Measurements from ENCODE around the gene TCF7L1. TPM values are rescaled to one million over a fixed set of nuclear protein-coding genes. Genes with fewer than 3 reads are reported as not detected.

Gene TCF7L1
- polyA plus RNA-seq, 1 of the 3 experiments (the other 2 are of a cell fraction) = 3.7 TPM

- Histone ChIP-seq H3K4me1 (ENCODE audit: control insufficient read depth in 1 of 2, insufficient read depth in 2 of 2, low read depth in 1 of 2, low read length in 1 of 2) (peaks cover 7 to 24% of the 10 kb centered on the region in 2 experiments; a peak in 3 of 4 replicates), H3K9ac (peak overlapping the region; percentile 85; the same call in 1 of the 2 replicates), H3K4me2 (peak overlapping the region; percentile 100), H2AFZ (ENCODE audit: low read depth) (no peak overlapping the region), H3K9me3 (no peaks in the 10 kb centered on the region), H3K9me2 (no peaks in the 10 kb centered on the region), H3K79me2 (ENCODE audit: insufficient read depth) (peaks cover 74% of the 10 kb centered on the region), H4K20me1 (ENCODE audit: insufficient read depth) (peaks cover 43% of the 10 kb centered on the region), H3K27ac (ENCODE audit: low read depth in 2 of 2, low read length in 1 of 2) (no peak overlapping the region), H3K36me3 (replicated peaks in 1 of 2; ENCODE audit: control insufficient read depth in 1 of 2, insufficient read depth in 2 of 2, low read length in 1 of 2) (peaks cover 45 to 60% of the 10 kb centered on the region in 2 experiments), H3K4me3 (ENCODE audit: low read depth in 2 of 2, low read length in 1 of 2) (peak overlapping the region; percentile 73 to 95), H3F3A (replicated peaks; ENCODE audit: insufficient read depth) (peaks cover 9% of the 10 kb centered on the region), H3K27me3 (ENCODE audit: insufficient read depth) (no peaks in the 10 kb centered on the region)
- ChIA-PET CTCF (interaction anchor here (1.6 to 1.8 kb wide), 3 partner anchors 15 to 25 kb away, joined by 3 to 5 read pairs (median 3); no protein-coding TSS in a partner anchor), POLR2A (interaction anchor here (3.1 kb wide), 1 partner anchor 28 kb away, joined by 14 read pairs; the partner anchor contains the start of genes ELMOD3 and RETSAT)
- TF ChIP-seq GATA2 (CRISPR knock-in tag; IDR thresholded peaks at IDR 0.05) = no peak
- TF ChIP-seq FOSL2 (IDR thresholded peaks at IDR 0.05; ENCODE audit: borderline replicate concordance, low read depth) = no peak
- TF ChIP-seq CHD2 (IDR thresholded peaks at IDR 0.05; ENCODE audit: low read length, partially characterized antibody) = no peak
- TF ChIP-seq YY1 (IDR thresholded peaks at IDR 0.05; ENCODE audit: low read depth) = no peak
- no peak for TF ChIP-seq REST (IDR thresholded peaks at IDR 0.05; ENCODE audit: low read depth, low read length)
- TF ChIP-seq IRF3 (IDR thresholded peaks at IDR 0.05; ENCODE audit: low read depth, low read length) = no peak
- no peak for TF ChIP-seq SMC3 (IDR thresholded peaks at IDR 0.05; ENCODE audit: low read depth, low read length)
- TF ChIP-seq RCOR1 (IDR thresholded peaks at IDR 0.05; ENCODE audit: low read length) = no peak
- no peak for TF ChIP-seq RXRA (IDR thresholded peaks at IDR 0.05; ENCODE audit: borderline replicate concordance, low read depth)
- no peak for TF ChIP-seq ELF1 (IDR thresholded peaks at IDR 0.05)
- TF ChIP-seq GABPA (IDR thresholded peaks at IDR 0.05; ENCODE audit: low read depth) = no peak
- no peak for TF ChIP-seq POLR2AphosphoS5 (IDR thresholded peaks at IDR 0.05; ENCODE audit: low read depth, low read length)
- TF ChIP-seq FOXM1 (IDR thresholded peaks at IDR 0.05; ENCODE audit: low read depth) = no peak
- TF ChIP-seq MEF2A (IDR thresholded peaks at IDR 0.05; ENCODE audit: borderline replicate concordance, low read depth) = no peak
- no peak for TF ChIP-seq FOXJ3 (CRISPR knock-in tag; IDR thresholded peaks at IDR 0.05)
- no peak for TF ChIP-seq ZBTB33 (IDR thresholded peaks at IDR 0.05; ENCODE audit: borderline replicate concordance, low read depth)
- no peak for TF ChIP-seq JUND (IDR thresholded peaks at IDR 0.05)
- TF ChIP-seq RAD21 (IDR thresholded peaks at IDR 0.05; ENCODE audit: low read length) = no peak
- DNase-seq = no peak
- 54% methylated on average over 9 of the region's 9 CpGs for WGBS (ENCODE audit: low lambda C conversion rate)
Observed at GRCh38 chr2:85325466-85325811, 192.2 kb downstream of the TCF7L1 start.

Measured in SK-N-SH (cell line).